ENCODE data around the gene GLRX3.
"Not testable (repeated sequence)": the region's sequence is repeated elsewhere in the genome, so short reads cannot be mapped to it uniquely, and the experiment has no call there.

DNA sequence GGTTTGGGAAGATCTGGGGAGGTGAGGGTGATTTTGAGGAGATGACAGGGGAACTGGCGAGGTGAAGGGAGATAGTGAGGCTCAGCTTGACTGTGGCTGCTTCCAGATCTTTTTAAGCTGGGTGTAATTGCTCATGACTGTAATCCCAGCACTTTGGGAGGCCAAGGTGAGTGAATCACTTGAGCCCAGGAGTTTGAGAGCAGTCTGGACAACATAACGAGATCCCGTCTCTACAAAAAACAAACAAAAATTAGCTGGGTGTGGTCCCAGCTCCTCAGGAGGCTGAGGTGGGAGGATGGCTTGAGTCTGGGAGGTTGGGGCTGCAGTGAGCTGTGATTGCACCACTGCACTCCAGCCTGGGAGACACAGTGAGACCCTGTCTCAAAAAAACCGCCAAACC is 66.0 kb downstream of the GLRX3 start:
- not testable (repeated sequence) for TF ChIP-seq POLR2A, CTCF (IDR thresholded peaks at IDR 0.05)
